SHP77 (cell line): ENCODE results near the gene TMEM255B.
"Not testable (repeated sequence)": the region's sequence is repeated elsewhere in the genome, so short reads cannot be mapped to it uniquely, and the experiment has no call there.

ENCODE experiments used
- DNase-seq, 2 experiments: peaks; one replicate each; lab custom pipeline; 2025; lab: John Stamatoyannopoulos, UW

The TMEM255B gene

GRCh38 chr13:113787694-113788093, 28.7 kb downstream of the TMEM255B start:
- DNase-seq, result no peak

- DNase-seq, result no peak
Observed at GRCh38 chr13:113788413-113789135, 29.5 kb downstream of the TMEM255B start.

GRCh38 chr13:113789167-113789566, 30.1 kb downstream of the TMEM255B start:
- no peak for DNase-seq

- DNase-seq, result not testable (repeated sequence)
Observed at GRCh38 chr13:113789931-113790330, 30.9 kb downstream of the TMEM255B start.

GRCh38 chr13:113791226-113791625, 32.2 kb downstream of the TMEM255B start:
- DNase-seq, result no peak

- no peak for DNase-seq
Observed at GRCh38 chr13:113791761-113792160, 32.7 kb downstream of the TMEM255B start.

GRCh38 chr13:113792236-113792770, 33.3 kb downstream of the TMEM255B start:
- DNase-seq, result no peak

- no peak for DNase-seq
Observed at GRCh38 chr13:113792886-113793717, 34.1 kb downstream of the TMEM255B start.

- DNase-seq, result no peak
Observed at GRCh38 chr13:113793718-113794085, 34.7 kb downstream of the TMEM255B start.

GRCh38 chr13:113794086-113794485, 35.1 kb downstream of the TMEM255B start:
- no peak for DNase-seq

- no peak for DNase-seq
Observed at GRCh38 chr13:113794764-113795173, 35.7 kb downstream of the TMEM255B start.

GRCh38 chr13:113795362-113795761, 36.3 kb downstream of the TMEM255B start:
- not testable (repeated sequence) for DNase-seq

GRCh38 chr13:113796211-113796963, 37.4 kb downstream of the TMEM255B start:
- no peak for DNase-seq

GRCh38 chr13:113796964-113797676, 38.1 kb downstream of the TMEM255B start:
- no peak for DNase-seq

GRCh38 chr13:113798200-113798811, 39.3 kb downstream of the TMEM255B start:
- no peak for DNase-seq

GRCh38 chr13:113800576-113800926, 41.5 kb downstream of the TMEM255B start:
- DNase-seq, result no peak

- no peak for DNase-seq
Observed at GRCh38 chr13:113801289-113801961, 42.4 kb downstream of the TMEM255B start.

GRCh38 chr13:113802090-113802531, 43.1 kb downstream of the TMEM255B start:
- no peak for DNase-seq

- DNase-seq, result no peak
Observed at GRCh38 chr13:113802761-113803160, 43.7 kb downstream of the TMEM255B start.

GRCh38 chr13:113803409-113804016, 44.5 kb downstream of the TMEM255B start:
- no peak for DNase-seq
